GM18519 (cell line): ENCODE measurements around the gene GRIA1.

Experiments used
- ATAC-seq: cut with Tn5 transposase; IDR thresholded peaks from one replicate; pipeline ENCODE4 v1.9.1; 2021; ENCODE audit warnings: mild to moderate bottlenecking, moderate library complexity; ENCODE audit not compliant: unreplicated experiment, low FRiP score

Gene GRIA1

DNA sequence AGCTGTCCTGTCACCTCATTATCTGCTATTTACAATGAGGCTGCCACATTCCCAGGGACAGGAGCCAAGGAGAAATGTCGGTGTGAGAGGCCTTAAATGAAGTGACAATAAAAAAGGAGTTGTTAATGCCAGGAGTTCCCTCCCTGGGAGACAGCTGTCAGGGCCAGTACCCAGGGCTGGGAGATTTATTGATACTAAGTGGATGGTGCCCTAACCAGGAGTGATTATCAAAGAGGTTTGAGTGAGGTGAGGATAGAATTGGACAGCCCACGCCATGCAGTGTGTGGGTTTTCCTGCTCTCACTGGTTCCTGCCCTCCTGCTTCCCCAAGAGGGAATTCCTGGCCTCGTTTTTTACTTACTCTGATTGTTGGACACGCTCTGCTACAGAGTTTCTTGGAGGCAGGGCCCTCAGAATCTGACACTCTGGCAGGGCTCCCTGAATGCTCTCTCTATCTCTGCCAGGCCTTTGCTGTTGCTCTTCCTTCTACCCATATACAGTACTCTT is 150.8 kb downstream of the GRIA1 start:
- no peak for ATAC-seq

DNA sequence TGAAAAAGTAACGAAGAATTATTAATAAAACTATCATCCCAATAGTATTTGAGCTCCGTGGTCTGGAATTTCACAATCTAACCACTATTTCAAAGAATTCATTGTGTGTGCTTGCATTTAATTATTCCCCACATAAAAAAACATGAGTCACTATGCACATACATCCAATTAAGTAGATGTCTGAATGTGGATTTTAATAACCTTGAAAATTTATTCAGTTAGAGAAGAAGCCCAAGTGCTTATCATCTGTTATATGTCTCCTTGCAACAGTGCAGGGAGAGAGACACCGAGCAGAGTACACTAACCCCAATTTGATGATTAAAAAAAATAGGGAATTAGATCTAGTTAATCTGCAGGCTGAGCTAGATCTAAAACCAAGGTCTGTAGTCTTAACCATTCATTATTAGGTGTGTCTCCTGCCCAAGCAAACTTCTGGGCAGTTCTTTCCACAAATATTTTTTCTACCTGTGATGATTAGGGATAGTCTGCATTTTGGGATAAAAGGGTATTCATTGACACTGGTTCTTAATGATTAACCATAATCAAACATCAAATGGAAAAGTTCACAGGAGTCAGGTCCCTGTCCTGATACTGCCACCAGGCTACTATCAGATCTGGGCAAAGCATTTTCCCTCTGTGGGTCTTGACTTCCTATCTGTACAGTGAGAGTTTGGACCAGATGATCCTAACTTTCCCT is 164.2 kb downstream of the GRIA1 start:
- no peak for ATAC-seq

DNA sequence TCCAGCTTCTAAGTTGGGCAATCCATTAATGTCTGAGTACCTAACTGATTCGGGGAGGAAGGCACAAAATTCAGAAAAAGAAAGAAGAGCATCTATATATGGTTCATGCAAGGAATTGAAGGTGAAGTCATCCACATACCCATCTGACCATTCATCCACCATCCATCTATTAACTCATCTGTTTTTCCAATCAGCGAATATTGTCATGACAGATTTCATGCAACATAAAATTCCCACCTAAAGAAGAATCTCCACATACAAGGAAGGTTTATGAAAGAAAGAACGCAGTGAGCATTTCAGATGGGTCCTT is 164.7 kb downstream of the GRIA1 start:
- no peak for ATAC-seq

DNA sequence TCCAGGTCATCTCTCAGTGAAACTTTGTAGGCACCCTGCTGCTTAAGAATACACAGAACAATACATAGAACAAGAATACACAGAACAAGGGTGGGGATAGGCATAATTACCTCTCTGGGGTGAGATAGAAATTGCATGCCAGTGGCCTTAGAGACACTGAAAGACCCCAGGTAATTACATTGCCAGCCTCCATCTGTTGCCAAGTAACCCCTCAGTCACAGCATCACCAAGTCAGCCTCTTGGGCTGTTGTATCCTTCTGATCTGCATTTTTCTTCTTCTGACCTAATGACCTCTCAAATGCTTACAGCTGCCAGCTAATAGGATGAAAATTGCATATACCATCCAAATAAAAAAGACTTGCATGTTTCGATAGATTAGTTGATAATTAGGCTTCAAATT is 167.7 kb downstream of the GRIA1 start:
- no peak for ATAC-seq

DNA sequence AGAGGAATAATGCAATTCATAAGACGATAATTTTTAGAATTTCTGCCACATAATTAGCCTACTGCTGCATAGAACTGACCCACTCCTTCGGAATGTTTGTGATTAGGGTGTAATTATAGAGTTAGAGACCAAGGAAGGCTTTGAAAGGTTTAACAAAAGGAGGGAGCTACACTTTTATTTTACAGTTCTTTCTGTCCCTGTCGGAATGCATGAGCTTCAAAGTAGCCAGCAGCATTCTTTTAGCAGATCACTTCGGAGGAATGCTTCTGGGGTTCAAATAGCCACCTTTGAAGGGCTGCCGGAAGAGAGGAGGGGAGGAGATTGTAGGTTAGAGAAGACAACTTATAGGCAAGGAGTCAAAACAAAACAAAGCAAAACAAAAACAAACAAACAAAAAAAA is 168.1 kb downstream of the GRIA1 start:
- ATAC-seq: no peak

DNA sequence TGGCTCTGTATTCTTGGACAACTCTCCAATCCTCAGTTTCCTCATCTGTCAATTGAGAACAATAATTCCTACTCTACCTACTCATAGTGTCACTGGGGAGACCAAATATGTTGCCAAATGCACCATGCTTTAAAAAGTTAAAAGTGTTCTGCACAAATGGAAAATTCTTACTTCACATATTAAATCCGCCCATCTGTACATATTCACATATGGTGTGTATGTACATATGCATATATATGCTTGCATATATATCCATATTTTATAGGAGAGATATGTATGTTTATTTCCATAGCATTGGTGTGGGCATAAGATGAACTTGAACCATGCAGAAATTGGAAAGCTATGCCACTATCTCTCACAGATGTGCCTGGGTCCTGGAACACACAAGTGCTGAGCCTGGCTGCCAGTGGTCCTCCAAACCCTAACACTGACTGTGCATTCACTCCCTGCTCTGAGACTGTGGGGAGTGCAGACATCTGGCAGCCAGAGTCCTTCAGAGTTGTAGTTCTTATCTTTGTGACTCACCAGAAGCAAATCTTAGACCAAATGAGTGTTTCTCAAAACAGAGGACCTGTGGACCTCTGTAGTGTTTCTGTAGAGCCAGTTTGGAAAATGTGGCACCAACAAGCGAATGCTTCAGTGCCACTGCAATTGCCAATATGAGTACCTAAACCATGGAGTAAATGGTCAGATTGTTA is 168.7 kb downstream of the GRIA1 start:
- ATAC-seq: no peak

DNA sequence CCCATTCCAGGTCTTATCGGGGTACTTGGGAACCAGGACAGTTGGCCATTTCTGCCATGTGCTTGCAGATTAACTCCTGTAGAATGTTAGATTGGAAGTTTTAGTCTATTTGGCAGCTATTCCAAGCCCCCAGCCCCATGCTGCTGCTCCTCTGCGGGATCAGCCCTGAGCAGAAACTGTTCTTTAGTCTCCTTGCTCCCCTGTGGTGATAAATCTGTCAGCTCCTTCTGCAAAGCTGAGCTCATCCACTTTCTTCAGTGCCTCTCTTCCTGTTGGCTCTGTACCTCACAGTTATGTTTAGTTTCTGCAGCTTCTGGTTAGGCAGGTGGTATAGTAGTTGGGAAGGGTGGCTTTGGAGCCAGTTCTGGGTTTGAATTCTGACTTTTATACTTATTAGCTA is 170.4 kb downstream of the GRIA1 start:
- no peak for ATAC-seq

DNA sequence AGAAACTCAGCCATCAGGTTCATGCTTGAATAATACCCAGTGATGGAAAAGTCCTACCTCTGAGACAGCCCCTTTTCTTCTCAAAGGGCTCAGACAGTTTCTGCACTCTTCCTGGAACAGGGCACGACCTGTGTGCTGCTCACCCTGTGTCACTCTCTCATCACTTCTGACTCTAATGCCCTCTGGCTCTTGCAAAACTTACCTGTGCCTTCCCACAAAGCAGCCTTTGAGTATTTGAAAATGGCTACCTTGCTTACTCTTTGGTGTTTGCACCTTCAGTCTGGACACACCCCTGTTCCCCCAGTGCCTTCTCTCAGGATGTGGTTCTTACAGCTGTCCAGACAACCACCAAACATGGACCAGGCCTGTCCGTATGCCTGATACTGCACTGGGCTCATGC is 171.4 kb downstream of the GRIA1 start:
- ATAC-seq: no peak

DNA sequence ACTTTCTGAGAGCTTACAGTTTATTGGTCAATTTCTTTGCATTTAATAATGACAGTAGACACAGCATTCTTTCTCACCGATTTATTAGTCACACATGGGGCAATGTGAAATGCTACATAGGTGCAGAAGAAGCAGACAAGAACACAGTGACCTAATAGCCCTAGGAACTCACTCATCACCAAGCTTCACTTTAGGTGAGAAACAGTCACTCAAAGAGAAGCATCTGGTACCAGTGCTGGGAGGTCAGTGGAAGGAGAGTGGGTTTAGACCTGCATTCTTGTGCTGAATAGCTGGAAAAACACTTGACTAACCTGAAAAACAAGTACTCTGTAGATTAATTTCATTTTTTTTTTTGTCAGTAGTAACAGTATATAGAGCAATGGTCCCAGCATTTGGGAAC is 179.6 kb downstream of the GRIA1 start:
- ATAC-seq: no peak

DNA sequence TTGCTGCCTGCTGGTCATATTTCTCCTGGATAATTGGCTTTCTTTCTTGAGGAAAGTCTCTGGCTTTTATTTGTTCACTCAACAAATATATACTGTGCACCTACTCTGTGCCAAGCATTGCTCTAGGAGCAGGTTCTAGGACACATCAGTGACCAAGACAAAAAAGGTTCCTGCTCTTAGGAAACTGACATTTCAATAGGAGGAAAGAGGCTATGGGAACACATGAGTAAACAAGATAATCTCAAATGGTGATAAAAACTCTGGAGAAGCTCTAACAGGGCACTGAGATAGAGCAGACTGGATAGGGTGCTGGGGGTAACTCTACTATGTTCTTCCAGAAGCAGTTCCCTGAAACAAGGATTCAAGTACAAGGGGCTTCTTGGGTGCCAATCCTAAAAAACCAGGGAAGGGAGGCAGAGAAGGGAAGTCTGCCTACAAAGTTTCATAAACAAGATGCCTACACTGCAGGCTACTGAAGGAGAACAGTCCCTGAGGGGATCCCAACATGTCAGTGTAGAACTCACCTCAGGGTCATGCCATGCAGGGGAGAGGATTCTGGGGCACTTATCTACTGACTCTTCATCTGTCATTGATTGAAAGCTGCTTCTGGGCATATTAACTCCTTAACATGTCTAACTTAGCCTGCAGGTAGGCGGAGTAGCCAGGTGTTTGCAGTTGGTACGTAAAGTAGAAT is 181.3 kb downstream of the GRIA1 start:
- no peak for ATAC-seq

DNA sequence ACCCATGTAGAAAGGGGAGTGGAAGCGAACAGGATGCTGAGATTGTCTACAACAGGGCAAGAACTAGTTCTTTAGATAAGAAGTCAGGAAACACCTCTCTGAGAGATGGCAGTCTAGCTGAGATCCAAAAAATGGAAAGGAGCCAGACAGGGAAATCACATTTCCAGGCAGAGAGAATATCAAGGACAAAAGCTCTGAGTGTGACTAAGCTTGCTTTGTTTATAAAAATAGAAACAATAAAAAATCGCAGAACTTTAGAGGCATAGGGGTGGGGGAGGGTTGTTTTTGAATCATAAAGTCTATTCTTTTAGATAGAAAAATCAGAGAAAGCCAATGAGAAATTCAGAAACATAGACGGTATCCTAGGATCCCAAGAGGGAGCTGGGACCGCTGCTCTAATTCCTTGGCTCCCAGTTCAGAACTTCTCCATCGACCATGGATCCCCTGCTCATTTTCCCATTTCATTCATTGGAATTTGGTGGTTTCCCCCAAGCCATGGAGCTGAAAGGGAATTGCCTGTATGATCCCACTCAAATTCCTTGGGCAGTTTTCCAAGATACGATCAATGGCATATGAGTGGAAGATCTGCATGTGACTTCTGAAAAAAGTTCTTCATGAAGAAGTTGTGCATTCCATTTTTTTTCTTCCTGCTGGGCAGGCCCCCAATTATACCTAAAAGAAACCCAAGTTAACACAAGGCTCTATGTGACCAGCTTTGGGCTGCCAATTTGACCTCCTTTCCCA is 182.0 kb downstream of the GRIA1 start:
- no peak for ATAC-seq

DNA sequence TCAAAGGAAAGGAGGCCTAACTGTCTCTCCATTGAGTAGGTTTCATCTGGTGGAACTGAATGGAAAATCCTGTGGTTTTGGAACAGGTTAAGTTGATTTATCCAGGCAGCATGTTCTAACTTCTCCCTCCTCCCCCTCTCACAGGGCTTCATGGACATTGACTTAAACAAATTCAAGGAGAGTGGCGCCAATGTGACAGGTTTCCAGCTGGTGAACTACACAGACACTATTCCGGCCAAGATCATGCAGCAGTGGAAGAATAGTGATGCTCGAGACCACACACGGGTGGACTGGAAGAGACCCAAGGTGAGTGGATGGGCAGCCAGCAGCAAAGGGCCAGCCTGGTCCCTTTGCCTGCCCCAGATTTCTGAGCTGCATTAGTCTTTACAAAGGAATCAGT is 183.9 kb downstream of the GRIA1 start:
- no peak for ATAC-seq

DNA sequence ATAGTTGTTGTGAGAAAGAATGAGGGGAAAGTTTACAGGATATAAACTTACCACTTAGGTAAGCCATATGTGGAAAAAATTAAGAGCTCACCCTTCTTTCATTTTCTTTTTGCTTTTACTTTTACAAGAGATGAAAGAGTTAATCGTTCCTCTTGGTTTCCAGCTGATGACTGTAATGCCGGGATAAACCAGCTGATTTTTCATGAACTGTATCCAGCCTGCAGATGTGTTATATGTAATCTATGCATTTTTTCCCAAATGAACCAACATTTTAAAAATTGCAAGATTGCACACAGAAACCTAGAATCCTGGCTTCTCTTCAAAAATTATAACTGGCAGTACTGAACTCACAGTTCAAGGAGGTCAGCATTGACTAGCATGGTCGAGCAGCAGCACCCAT is 185.9 kb downstream of the GRIA1 start:
- ATAC-seq: no peak

DNA sequence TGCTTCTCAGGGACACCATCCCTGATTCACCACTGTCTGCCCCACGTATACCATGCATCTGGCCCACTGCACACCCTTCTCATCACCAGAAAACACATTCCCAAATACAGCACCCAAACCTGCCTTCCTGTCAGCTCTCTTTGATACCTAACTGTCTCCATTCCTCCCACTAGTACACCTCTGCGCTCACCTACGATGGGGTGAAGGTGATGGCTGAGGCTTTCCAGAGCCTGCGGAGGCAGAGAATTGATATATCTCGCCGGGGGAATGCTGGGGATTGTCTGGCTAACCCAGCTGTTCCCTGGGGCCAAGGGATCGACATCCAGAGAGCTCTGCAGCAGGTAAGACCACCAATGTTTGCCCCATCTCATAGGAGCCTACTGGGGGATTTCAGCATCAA is 186.4 kb downstream of the GRIA1 start:
- no peak for ATAC-seq

DNA sequence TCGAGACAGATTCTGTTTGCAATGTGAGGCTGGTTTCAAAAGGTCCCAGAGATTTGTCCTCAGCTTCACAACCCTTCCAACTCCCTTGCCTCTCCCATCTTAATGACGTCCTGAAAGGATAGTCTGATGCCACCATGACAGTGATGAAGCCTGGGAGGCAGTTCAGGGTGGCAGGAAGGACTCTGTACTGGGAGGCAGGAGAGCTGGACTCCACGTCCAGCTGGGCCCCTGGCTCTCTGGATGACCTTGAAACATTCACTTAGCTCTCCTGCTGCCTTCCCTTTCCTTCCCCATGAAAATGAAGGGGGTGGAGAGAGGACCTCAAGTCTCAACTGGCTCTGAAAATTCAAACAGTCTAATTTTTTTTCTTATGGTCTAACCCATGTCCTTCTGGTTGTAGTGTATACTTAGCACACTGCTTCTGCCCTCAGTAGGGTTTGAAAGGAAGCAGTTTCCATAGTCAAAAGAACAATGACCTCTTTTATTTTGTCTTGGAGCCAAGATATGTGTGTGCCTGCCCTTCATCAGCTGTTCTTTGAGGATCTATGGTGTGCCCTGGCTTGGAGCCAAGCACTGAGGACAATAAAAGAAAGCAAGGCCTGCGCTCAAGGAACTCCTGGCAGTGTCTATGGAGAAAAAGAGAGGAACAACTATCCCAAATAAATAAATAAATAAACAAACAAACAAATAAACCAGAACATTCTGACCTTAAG is 188.3 kb downstream of the GRIA1 start:
- ATAC-seq: no peak

DNA sequence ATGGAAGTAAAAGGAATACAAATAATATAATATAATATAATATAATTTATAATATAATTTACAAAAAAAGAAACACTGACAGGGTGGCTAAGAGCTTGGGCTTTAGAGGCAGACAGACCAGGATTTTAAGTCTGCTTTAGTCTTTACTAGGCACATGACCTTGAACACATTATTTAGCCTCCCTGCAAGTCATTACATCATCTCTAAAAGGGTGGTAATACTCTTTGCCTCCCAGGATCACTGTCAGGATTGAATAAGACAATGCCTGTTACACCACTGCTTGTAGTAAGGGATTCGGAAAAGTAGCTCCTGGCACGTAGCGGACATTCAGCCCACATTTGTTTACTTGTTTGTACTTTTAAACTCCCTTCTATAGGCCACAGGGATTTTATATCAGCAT is 199.8 kb downstream of the GRIA1 start:
- ATAC-seq: no peak

DNA sequence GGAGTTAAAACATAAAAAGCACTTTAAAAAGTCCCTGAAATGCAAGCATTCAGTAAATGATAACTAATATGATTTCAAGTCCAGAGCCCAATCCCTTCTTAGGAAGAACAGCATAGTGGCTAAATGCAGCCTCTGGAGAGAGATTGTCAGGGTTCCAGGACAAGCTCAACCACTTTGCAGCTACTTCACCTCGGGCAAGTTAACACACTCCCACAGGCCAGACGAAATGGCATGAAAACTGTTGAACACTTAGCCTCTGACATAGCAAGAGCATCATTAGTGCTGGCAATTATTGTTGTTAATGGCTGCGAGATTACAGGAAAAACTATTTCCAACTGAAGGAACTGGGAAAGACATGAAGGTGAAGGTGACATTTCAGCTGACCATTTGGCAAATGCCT is 205.8 kb downstream of the GRIA1 start:
- no peak for ATAC-seq

DNA sequence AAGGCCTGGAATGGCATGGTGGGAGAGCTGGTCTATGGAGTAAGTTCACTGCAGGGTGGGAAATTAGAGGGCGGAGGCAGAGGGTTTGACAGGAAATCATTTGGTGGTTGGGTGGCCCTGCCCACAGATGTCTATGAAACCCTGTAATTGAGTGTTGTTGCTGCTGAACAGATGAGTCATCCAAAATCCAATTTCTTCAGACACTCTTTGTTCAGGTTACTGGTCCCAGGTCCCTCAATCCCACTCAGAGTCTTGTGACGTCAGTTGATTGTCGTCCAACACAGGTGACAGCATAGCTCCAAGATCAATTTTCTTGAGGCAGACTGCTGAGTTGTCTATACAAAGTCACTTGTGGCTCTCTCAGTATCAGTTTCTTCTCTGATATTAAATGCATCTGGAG is 208.6 kb downstream of the GRIA1 start:
- no peak for ATAC-seq

DNA sequence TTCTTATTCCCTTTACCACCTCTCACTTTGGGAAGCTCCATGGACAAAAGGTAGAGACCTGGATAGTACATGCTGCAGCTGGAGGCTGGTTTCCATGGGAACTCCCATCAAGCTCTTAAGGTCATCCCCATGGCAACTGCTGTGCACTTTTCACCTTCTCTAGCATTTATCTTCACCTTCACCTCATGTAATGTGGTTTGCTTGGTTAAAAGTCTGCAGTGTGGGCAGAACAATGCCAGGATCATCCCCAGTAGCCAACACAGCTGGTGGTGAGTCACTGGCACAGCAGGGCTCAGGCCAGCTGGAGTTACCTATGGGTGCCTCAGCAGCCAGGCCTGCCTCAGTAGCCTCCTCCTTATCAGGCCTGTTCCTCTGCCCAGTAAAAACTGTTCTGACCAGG is 210.5 kb downstream of the GRIA1 start:
- ATAC-seq: no peak

DNA sequence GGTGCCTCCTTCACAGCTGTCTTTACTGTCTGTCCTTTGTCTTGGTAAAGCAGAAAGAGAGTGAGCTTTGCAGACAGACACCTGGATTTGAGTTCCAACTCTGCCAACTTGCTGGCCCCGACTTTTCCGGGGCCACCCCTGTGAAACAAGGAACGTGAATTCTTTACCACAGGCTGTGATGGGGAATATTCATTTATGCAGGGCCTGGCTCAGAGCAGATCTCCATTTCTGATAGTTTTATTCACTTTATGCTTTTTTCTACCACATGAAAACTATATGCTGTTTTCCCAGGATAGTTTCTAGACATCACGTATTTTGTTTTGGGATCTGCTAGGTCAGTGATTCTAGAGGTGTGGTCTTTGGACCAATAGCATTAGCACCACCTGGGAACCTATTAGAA is 211.8 kb downstream of the GRIA1 start:
- ATAC-seq: no peak

DNA sequence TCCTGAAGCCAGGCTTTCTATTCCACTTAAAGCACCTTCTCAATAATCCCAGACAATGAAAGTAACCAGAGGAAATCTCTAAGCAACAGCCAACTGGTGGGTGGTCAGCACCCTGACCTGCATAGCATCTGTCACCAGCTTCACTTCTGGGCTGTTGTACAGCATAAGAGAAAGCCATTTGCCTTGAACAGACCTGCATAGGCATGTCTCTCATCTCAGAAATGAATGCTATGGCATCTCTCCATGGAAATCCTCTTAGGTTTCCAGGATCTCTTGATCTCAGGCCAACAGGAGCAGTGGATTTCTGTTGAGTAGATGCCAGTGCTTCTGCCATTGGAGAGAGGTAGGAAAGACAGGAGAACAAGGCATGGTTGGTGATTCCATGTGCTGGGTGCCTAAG is 213.6 kb downstream of the GRIA1 start:
- ATAC-seq: no peak
